Colonic mucosa (tissue), 4 donors: ENCODE data around the gene NFKBIE. TPM values are rescaled to one million over a fixed set of nuclear protein-coding genes. Genes with fewer than 3 reads are reported as not detected.

ENCODE experiments used
- DNase-seq: peaks from one replicate; pipeline ENCODE4 v3.0.0-alpha.2; 2020
- H3K27ac ChIP-seq: fragments of 200-600 bp; one replicate; pipeline ENCODE4 v1.8.0; 2021
- H3K27me3 ChIP-seq: fragments of 200-600 bp; one replicate; pipeline ENCODE4 v1.8.0; 2021
- H3K36me3 ChIP-seq: fragments of 200-600 bp; one replicate; pipeline ENCODE4 v1.8.0; 2021
- H3K4me1 ChIP-seq: fragments of 200-600 bp; one replicate; pipeline ENCODE4 v1.8.0; 2021; ENCODE audit warnings: mild to moderate bottlenecking
- H3K4me3 ChIP-seq: fragments of 200-600 bp; one replicate; pipeline ENCODE4 v1.8.0; 2021
- H3K9ac ChIP-seq, 2 donors: one replicate each; pipeline ENCODE4 v1.7.0; 2013; ENCODE audit warnings: control low read depth in 2 of 2, low read depth in 2 of 2, low read length in 2 of 2
- H3K9me3 ChIP-seq: fragments of 200-600 bp; one replicate; pipeline ENCODE4 v1.8.0; 2021
- intact Hi-C: fragments of 100-400 bp; cut with DNase I; formaldehyde crosslinking; loops from one replicate; pipeline ENCODE4 v1.14.1; 2022
- total RNA-seq, 2 donors: library from RNA; stranded (reverse); fragmentation: NEBNext Ultra II Directional in 1 of 2; extraction: Animal tissue kit (Norgen Biotek cat#: 25700) in 1 of 2; gene quantifications; one replicate each; pipeline ENCODE4 v1.2.1, GENCODE V29; 2021
- TF ChIP-seq, protein P1 (sequence below): fragments of 200-600 bp; IDR thresholded peaks from one replicate; pipeline ENCODE4 v1.8.0; 2022; ENCODE audit warnings: antibody characterized with exemption, mild to moderate bottlenecking
- donor health status: healthy.
- donor health status: DM: no; HTN: no; CAD: no.
- donor health status: DM: no; HTN: no; CAD: no.

NFKBIE gene
- total RNA-seq, 2 donors from 2014 or later: 11.9 to 18.8 TPM

DNA sequence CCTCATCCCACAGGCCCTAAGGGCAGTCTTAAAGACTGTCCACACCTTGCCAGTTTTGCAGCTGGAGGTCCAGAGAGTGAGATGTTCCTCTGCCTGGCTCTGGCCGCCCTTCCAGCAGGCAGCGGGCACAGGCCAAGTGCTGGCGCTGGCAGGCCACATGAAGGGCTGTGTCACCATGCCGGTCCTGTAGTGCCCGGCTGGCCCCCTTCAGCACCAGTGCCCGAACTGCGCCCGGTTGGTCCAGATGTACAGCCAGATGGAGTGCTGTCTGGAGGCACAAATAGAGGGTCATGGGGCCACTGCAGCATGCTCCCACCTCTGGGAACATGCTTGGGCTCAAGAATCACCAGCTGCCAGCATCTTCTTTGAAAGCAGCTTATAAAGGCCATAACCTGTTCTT lies 3.8 kb downstream of the NFKBIE start:
- intact Hi-C loops: no loop called here
- TF ChIP-seq, protein P1, sequence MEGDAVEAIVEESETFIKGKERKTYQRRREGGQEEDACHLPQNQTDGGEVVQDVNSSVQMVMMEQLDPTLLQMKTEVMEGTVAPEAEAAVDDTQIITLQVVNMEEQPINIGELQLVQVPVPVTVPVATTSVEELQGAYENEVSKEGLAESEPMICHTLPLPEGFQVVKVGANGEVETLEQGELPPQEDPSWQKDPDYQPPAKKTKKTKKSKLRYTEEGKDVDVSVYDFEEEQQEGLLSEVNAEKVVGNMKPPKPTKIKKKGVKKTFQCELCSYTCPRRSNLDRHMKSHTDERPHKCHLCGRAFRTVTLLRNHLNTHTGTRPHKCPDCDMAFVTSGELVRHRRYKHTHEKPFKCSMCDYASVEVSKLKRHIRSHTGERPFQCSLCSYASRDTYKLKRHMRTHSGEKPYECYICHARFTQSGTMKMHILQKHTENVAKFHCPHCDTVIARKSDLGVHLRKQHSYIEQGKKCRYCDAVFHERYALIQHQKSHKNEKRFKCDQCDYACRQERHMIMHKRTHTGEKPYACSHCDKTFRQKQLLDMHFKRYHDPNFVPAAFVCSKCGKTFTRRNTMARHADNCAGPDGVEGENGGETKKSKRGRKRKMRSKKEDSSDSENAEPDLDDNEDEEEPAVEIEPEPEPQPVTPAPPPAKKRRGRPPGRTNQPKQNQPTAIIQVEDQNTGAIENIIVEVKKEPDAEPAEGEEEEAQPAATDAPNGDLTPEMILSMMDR: no peak
- H3K4me1 ChIP-seq: peaks cover 13% of the 10 kb centered on the region
- no peak for DNase-seq
- no peak overlapping the region for H3K27ac ChIP-seq
- H3K9ac ChIP-seq: no peak overlapping the region
- no peak overlapping the region for H3K4me3 ChIP-seq
- H3K36me3 ChIP-seq: peaks cover 8% of the 10 kb centered on the region
- no peaks in the 10 kb centered on the region for H3K27me3 ChIP-seq
- no peaks in the 10 kb centered on the region for H3K9me3 ChIP-seq

DNA sequence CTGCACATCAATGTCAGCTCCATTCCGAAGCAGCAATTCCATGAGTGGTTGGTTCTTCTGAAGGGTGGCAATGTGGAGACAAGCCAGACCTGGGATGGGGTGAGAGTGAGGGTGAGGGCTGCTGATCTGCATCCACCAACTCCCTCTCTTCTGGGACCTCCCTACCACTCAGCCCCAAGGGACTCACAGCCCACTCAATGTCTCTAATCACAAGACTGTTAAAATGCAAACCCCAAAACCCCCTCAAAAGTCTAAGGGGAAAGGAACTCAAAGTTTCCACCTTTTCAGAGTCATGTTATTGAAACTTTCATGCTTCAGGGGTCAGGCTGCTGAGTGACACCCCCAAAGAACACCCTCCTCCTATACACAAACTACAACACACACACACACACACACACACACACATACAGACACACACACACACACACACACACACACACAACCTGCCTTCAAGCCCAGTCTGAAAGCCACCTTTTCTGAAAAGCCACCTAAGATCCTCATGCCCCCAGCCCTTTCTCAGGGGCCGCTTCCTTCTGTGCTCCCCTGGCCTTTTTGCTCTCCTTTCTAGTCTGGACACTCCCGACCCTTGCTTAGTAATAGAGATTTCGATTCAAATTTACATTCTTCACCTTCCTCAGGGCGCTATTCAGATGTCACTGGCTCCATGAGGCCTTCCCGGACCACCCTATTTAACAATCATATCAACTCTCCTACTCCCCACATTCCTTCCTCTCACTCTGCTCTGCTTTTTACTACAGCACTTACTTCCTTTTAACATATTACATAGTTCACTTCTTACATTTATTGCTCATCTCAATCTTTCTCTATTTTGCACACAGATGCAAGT lies 4.7 kb downstream of the NFKBIE start:
- H3K27ac ChIP-seq: no peak overlapping the region
- no peak overlapping the region for H3K9ac ChIP-seq
- no peak overlapping the region for H3K4me3 ChIP-seq

DNA sequence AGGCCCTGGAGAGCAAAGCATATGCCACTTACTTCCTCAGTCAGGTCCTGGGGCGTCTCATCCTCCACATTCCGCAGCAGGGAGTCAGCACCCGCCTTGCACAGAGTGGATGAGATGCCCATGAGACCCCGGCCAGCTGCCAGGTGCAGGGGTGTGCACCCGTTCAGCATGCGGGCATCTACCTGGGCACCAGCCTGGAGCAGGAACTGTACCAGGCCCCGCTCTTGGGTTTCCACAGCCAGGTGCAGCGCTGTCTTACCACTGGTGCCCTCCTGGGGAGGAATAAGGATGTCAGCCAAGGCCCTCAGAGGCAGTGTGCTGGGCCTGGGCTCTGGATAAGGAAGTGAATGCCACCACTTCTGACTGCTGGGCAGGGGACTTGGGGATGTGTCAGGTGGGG lies 5.3 kb downstream of the NFKBIE start:
- H3K4me1 ChIP-seq: peaks cover 18% of the 10 kb centered on the region
- no peaks in the 10 kb centered on the region for H3K9me3 ChIP-seq
- no peak overlapping the region for H3K27ac ChIP-seq
- DNase-seq: no peak
- no peak overlapping the region for H3K4me3 ChIP-seq
- TF ChIP-seq, protein P1: no peak
- H3K36me3 ChIP-seq: peaks cover 8% of the 10 kb centered on the region
- intact Hi-C loops: no loop called here
- no peak overlapping the region for H3K9ac ChIP-seq
- H3K27me3 ChIP-seq: no peaks in the 10 kb centered on the region

More for the DNA sequence above, 4.7 kb downstream of the NFKBIE start:
- H3K4me1 ChIP-seq: peaks cover 18% of the 10 kb centered on the region
- DNase-seq: no peak
- no peaks in the 10 kb centered on the region for H3K9me3 ChIP-seq
- no peaks in the 10 kb centered on the region for H3K27me3 ChIP-seq
- peaks cover 8% of the 10 kb centered on the region for H3K36me3 ChIP-seq
- TF ChIP-seq, protein P1: no peak
- intact Hi-C loops: no loop called here

DNA sequence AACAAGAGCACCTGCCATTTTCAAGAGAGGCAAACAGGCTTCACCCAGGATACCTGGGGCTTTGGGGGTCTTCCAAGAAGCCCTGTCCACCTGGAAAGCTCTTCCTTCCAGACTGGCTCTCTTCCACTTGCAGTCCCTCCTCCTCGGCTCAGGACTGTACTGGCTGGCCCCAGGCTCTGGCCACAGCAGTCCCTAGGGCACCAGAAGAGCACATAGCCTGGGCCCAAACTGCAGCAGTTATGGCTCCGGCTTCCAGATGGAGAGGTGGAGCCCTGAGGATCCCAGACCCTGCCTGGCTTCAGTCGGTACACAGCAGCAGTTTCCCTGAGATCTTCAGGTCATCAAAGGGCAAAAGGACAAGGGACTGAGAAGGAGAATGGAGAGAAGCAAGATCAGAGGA lies 6.4 kb downstream of the NFKBIE start:
- intact Hi-C loops: no loop called here
- H3K27ac ChIP-seq: no peak overlapping the region
- no peak overlapping the region for H3K9ac ChIP-seq

DNA sequence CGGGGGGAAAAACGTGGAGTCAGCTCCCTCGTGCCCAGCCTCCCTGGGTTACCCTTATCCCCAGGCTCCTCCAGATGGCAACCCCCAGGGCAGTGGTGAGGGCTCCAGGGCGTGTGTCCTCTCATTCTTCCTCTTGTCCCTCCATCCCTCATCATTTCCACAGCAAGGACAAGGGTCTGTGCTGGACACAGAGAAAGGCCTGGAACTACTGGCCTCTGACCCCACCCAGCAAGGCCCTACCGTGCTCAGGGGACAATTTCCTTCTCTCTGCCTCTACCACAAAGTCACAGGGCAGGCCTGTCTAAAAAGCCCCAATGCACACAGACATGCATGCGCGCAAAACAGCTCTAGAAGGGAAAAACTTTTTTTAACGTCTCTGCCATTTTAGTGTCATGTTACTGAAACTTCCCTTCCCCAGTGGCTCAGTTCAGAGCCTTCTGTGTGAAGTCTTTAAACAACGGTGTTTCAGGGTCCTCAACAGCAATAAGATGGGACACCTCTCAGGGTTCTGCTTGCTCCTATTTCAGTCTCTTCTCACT lies 7.0 kb downstream of the NFKBIE start:
- Histone ChIP-seq H3K9me3 (no peaks in the 10 kb centered on the region), H3K4me3 (no peak overlapping the region), H3K4me1 (peaks cover 18% of the 10 kb centered on the region), H3K36me3 (peaks cover 17% of the 10 kb centered on the region), H3K27me3 (no peaks in the 10 kb centered on the region), H3K27ac (no peak overlapping the region), H3K9ac (peak overlapping the region in 1 of 2 donors; percentile 70)
- DNase-seq: no peak
- intact Hi-C loops: no loop called here
- TF ChIP-seq, protein P1: no peak

More for the DNA sequence above, 6.4 kb downstream of the NFKBIE start:
- H3K36me3 ChIP-seq: peaks cover 17% of the 10 kb centered on the region
- no peak for DNase-seq
- TF ChIP-seq, protein P1: no peak
- no peaks in the 10 kb centered on the region for H3K27me3 ChIP-seq
- H3K4me3 ChIP-seq: no peak overlapping the region
- no peaks in the 10 kb centered on the region for H3K9me3 ChIP-seq
- peaks cover 18% of the 10 kb centered on the region for H3K4me1 ChIP-seq
